Measurements from ENCODE around the gene PALMD.

The PALMD gene

DNA sequence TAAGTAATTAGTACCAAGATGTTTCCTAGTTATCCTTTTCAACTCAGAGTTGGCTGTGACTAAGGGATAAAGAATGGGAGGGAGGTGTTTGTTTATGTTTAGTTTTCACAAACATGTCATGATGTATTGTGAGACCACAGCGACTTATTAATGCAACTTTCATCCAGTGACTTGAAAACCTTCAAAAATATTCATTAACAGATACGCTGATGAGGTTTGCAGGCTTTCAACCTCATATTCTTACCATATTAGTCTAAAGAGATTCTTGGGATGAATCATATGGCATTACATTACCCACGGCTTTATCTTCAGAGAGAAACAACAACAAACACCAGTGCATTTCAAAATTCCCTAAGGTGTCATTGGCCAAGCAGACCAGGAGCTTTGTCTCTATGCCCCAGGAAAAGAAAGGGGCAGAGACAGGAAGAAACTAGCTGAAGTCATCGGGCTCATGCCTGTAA, 36.4 kb downstream of the PALMD start:
- Histone ChIP-seq H3K27ac (replicated peaks) (no peak overlapping the region), H3K4me3 (replicated peaks; ENCODE audit: insufficient read depth, low read length) (no peak overlapping the region), H3K27me3 (ENCODE audit: insufficient read depth, poor library complexity, severe bottlenecking) (no peaks in the 10 kb centered on the region)
- TF ChIP-seq, protein P1, sequence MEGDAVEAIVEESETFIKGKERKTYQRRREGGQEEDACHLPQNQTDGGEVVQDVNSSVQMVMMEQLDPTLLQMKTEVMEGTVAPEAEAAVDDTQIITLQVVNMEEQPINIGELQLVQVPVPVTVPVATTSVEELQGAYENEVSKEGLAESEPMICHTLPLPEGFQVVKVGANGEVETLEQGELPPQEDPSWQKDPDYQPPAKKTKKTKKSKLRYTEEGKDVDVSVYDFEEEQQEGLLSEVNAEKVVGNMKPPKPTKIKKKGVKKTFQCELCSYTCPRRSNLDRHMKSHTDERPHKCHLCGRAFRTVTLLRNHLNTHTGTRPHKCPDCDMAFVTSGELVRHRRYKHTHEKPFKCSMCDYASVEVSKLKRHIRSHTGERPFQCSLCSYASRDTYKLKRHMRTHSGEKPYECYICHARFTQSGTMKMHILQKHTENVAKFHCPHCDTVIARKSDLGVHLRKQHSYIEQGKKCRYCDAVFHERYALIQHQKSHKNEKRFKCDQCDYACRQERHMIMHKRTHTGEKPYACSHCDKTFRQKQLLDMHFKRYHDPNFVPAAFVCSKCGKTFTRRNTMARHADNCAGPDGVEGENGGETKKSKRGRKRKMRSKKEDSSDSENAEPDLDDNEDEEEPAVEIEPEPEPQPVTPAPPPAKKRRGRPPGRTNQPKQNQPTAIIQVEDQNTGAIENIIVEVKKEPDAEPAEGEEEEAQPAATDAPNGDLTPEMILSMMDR (IDR thresholded peaks at IDR 0.05; ENCODE audit: insufficient read depth, low read length): no peak
- TF ChIP-seq GABPA (IDR thresholded peaks at IDR 0.05; ENCODE audit: low read depth): no peak
- TF ChIP-seq, protein P2, sequence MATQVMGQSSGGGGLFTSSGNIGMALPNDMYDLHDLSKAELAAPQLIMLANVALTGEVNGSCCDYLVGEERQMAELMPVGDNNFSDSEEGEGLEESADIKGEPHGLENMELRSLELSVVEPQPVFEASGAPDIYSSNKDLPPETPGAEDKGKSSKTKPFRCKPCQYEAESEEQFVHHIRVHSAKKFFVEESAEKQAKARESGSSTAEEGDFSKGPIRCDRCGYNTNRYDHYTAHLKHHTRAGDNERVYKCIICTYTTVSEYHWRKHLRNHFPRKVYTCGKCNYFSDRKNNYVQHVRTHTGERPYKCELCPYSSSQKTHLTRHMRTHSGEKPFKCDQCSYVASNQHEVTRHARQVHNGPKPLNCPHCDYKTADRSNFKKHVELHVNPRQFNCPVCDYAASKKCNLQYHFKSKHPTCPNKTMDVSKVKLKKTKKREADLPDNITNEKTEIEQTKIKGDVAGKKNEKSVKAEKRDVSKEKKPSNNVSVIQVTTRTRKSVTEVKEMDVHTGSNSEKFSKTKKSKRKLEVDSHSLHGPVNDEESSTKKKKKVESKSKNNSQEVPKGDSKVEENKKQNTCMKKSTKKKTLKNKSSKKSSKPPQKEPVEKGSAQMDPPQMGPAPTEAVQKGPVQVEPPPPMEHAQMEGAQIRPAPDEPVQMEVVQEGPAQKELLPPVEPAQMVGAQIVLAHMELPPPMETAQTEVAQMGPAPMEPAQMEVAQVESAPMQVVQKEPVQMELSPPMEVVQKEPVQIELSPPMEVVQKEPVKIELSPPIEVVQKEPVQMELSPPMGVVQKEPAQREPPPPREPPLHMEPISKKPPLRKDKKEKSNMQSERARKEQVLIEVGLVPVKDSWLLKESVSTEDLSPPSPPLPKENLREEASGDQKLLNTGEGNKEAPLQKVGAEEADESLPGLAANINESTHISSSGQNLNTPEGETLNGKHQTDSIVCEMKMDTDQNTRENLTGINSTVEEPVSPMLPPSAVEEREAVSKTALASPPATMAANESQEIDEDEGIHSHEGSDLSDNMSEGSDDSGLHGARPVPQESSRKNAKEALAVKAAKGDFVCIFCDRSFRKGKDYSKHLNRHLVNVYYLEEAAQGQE (IDR thresholded peaks at IDR 0.05; ENCODE audit: insufficient replicate concordance, low read depth): no peak
- no peak for TF ChIP-seq POLR2AphosphoS5 (IDR thresholded peaks at IDR 0.05; ENCODE audit: low read depth)
- TF ChIP-seq SPI1 (IDR thresholded peaks at IDR 0.05; ENCODE audit: borderline replicate concordance, low read depth): no peak
- DNase-seq (ENCODE audit: low read depth in 1 of 2, low spot score in 1 of 2): no peak

DNA sequence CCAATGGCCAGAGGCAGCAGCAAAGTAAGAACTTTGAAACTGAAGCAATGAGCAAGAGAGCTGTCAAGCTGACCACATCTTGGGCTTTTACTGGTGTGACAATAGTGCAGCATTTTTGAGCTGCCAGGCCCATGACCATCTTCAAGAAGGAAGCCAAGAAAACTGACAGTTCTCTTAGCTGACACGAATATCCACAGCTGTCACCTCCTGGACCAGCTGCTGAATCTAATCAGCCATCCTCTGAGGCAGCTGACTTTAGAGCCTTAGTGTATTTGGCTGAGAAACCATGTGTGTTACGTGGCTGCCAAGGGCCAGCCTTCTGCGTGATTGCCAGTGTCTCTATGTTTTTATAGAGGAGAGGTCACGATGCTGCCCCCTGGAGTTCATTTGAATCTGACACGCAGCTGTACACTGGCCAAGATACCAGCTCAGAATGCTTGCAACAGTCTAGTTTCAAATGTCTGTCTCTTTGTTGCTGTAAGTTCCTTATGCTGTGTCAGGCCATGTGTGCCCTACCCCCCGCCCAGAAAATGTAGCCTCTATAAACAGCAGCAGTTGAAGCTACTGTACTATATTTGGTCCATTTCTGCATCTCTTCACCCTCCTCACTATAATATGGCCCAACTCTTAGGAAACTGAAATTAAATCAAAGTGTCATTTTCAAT, 39.7 kb downstream of the PALMD start:
- H3K4me3 ChIP-seq (replicated peaks; ENCODE audit: insufficient read depth, low read length): no peak overlapping the region
- peak; percentile 24 to 67 for DNase-seq (ENCODE audit: low read depth in 1 of 2, low spot score in 1 of 2)
- no peak for TF ChIP-seq POLR2AphosphoS5 (IDR thresholded peaks at IDR 0.05; ENCODE audit: low read depth)
- TF ChIP-seq, protein P1 (IDR thresholded peaks at IDR 0.05; ENCODE audit: insufficient read depth, low read length): peak; percentile 64

DNA sequence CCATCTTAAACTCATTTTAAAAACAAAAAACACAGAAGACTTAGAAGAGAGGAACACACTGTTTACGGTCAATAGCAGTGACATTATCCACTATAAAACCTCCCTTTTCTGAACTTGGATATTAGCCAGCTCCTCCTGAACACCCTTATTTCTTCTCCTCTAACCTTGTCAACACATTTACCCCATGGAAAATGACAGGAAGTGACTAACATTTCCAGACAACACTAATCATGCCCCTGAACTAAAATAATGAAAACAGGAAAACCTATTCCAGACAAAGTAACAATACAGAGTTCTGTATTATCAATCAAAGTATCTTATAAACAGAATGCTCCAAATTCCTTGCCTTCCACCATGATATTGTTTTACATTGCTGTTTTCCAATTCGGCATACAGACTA, 45.3 kb downstream of the PALMD start:
- peaks cover 2% of the 10 kb centered on the region for H3K27me3 ChIP-seq (ENCODE audit: insufficient read depth, poor library complexity, severe bottlenecking)
- no peak for DNase-seq (ENCODE audit: low read depth in 1 of 2, low spot score in 1 of 2)
- no peak overlapping the region for H3K27ac ChIP-seq (replicated peaks)

More for the DNA sequence above, 39.7 kb downstream of the PALMD start:
- H3K27ac ChIP-seq (replicated peaks): no peak overlapping the region
- H3K27me3 ChIP-seq (ENCODE audit: insufficient read depth, poor library complexity, severe bottlenecking): no peaks in the 10 kb centered on the region

More for the DNA sequence above, 45.3 kb downstream of the PALMD start:
- H3K4me3 ChIP-seq (replicated peaks; ENCODE audit: insufficient read depth, low read length): no peak overlapping the region
- TF ChIP-seq, protein P1 (IDR thresholded peaks at IDR 0.05; ENCODE audit: insufficient read depth, low read length): no peak
- TF ChIP-seq, protein P2 (IDR thresholded peaks at IDR 0.05; ENCODE audit: insufficient replicate concordance, low read depth): no peak
- no peak for TF ChIP-seq POLR2AphosphoS5 (IDR thresholded peaks at IDR 0.05; ENCODE audit: low read depth)
- no peak for TF ChIP-seq GABPA (IDR thresholded peaks at IDR 0.05; ENCODE audit: low read depth)
- no peak for TF ChIP-seq SPI1 (IDR thresholded peaks at IDR 0.05; ENCODE audit: borderline replicate concordance, low read depth)
